HL-60 (cell line): ENCODE measurements around the gene CLCN7.

Source experiments
- DNase-seq, 2 experiments: peaks; one replicate each; pipeline ENCODE4 v3.0.0-alpha.2; 2010 to 2020; ENCODE audit warnings: low read depth in 1 of 2, low spot score in 1 of 2
- H3K27ac ChIP-seq: fragments of 250-450 bp; sonication (Bioruptor Pico); replicated peaks from 2 replicates; pipeline ENCODE4 v1.5.1; 2020; ENCODE audit warnings: mild to moderate bottlenecking, moderate library complexity
- H3K27me3 ChIP-seq: fragments of 250-450 bp; sonication (Bioruptor Pico); 2 replicates; pipeline ENCODE4 v1.5.1; 2021; ENCODE audit warnings: mild to moderate bottlenecking, moderate library complexity; ENCODE audit not compliant: insufficient read depth, poor library complexity, severe bottlenecking
- H3K4me3 ChIP-seq: replicated peaks from 2 replicates; pipeline ENCODE4 v1.5.1; 2011; ENCODE audit warnings: mild to moderate bottlenecking, control low read depth, low read length; ENCODE audit not compliant: insufficient read depth
- CTCF ChIP-seq: IDR thresholded peaks from one replicate; pipeline ENCODE4 v1.5.1; 2011; ENCODE audit warnings: low read length, control low read depth, inconsistent platforms; ENCODE audit not compliant: insufficient read depth
- GABPA ChIP-seq: IDR thresholded peaks from 2 replicates; pipeline ENCODE4 v1.6.1; 2012; ENCODE audit warnings: low read depth
- POLR2AphosphoS5 ChIP-seq: IDR thresholded peaks from 2 replicates; pipeline ENCODE4 v1.6.1; 2012; ENCODE audit warnings: low read depth
- REST ChIP-seq: IDR thresholded peaks from 2 replicates; pipeline ENCODE4 v1.6.1; 2012; ENCODE audit warnings: low read depth; ENCODE audit not compliant: insufficient replicate concordance
- SPI1 ChIP-seq: IDR thresholded peaks from 2 replicates; pipeline ENCODE4 v1.6.1; 2012; ENCODE audit warnings: low read depth, mild to moderate bottlenecking, borderline replicate concordance

CLCN7 gene

GRCh38 chr16:1498899-1499676, 24.3 kb upstream of the CLCN7 start:
- no peak overlapping the region for H3K4me3 ChIP-seq
- no peak for DNase-seq
- H3K27me3 ChIP-seq, result no peaks in the 10 kb centered on the region
- H3K27ac ChIP-seq, result no peak overlapping the region
- TF ChIP-seq GABPA (no peak), POLR2AphosphoS5 (0 out of 2 replicates have a peak, but pooled peaks have one; percentile 31)

- H3K4me3 ChIP-seq, result no peak overlapping the region
- no peak overlapping the region for H3K27ac ChIP-seq
- no peaks in the 10 kb centered on the region for H3K27me3 ChIP-seq
- TF ChIP-seq GABPA (no peak), POLR2AphosphoS5 (no peak), REST (no peak), CTCF (no peak), SPI1 (no peak)
- no peak for DNase-seq
These were observed 22.3 kb upstream of the CLCN7 start for GRCh38 chr16:1497014-1497598.

GRCh38 chr16:1496464-1496863, 21.6 kb upstream of the CLCN7 start:
- Histone ChIP-seq H3K27me3 (no peaks in the 10 kb centered on the region), H3K4me3 (no peak overlapping the region), H3K27ac (no peak overlapping the region)
- TF ChIP-seq POLR2AphosphoS5 (0 out of 2 replicates have a peak, but pooled peaks have one; percentile 20), CTCF (no peak)
- DNase-seq, result no peak

- Histone ChIP-seq H3K27me3 (no peaks in the 10 kb centered on the region), H3K27ac (no peak overlapping the region), H3K4me3 (no peak overlapping the region)
- TF ChIP-seq GABPA, result no peak
- TF ChIP-seq SPI1, result no peak
- no peak; the same call in 1 of the 2 replicates for TF ChIP-seq POLR2AphosphoS5
- TF ChIP-seq REST, result no peak
- no peak for TF ChIP-seq CTCF
- no peak for DNase-seq
These were observed 21.0 kb upstream of the CLCN7 start for GRCh38 chr16:1495889-1496262.
